Astrocyte (in vitro differentiated cells and primary cell): ENCODE measurements around the gene GMCL2. TPM values are rescaled to one million over a fixed set of nuclear protein-coding genes. Genes with fewer than 3 reads are reported as not detected.

Experiments used
- DNase-seq: peaks from one replicate; pipeline ENCODE4 v3.0.0-alpha.2; 2010; ENCODE audit warnings: low read depth
- FAIRE-seq: peaks from 2 replicates; lab custom pipeline; 2011; peaks lifted over from hg19 to GRCh38; lab: Jason Lieb, UNC
- H2AFZ ChIP-seq: 2 replicates; pipeline ENCODE4 v1.6.0; 2012; ENCODE audit warnings: low read depth, low read length, inconsistent platforms
- H3K27ac ChIP-seq: 2 replicates; pipeline ENCODE4 v1.5.1; 2011; ENCODE audit warnings: low read depth, low read length, inconsistent platforms
- H3K27me3 ChIP-seq: 2 replicates; pipeline ENCODE4 v1.6.0; 2011; ENCODE audit warnings: low read length, inconsistent platforms; ENCODE audit not compliant: insufficient read depth
- H3K36me3 ChIP-seq: 2 replicates; pipeline ENCODE4 v1.5.1; 2011; ENCODE audit warnings: low read length, inconsistent platforms; ENCODE audit not compliant: insufficient read depth
- H3K4me1 ChIP-seq: 2 replicates; pipeline ENCODE4 v1.5.1; 2011; ENCODE audit warnings: low read length, inconsistent platforms; ENCODE audit not compliant: insufficient read depth
- H3K4me2 ChIP-seq: 2 replicates; pipeline ENCODE4 v1.6.0; 2012; ENCODE audit warnings: low read length, inconsistent platforms
- H3K4me3 ChIP-seq: 2 replicates; pipeline ENCODE4 v1.5.1; 2011; ENCODE audit warnings: low read depth, mild to moderate bottlenecking, low read length, inconsistent platforms; ENCODE audit not compliant: insufficient read depth
- H3K79me2 ChIP-seq: 2 replicates; pipeline ENCODE4 v1.6.0; 2012; ENCODE audit warnings: mild to moderate bottlenecking, low read length, inconsistent platforms; ENCODE audit not compliant: insufficient read depth
- H3K9ac ChIP-seq: 2 replicates; pipeline ENCODE4 v1.6.0; 2012; ENCODE audit warnings: mild to moderate bottlenecking, low read length, inconsistent platforms
- H3K9me3 ChIP-seq: 2 replicates; pipeline ENCODE4 v1.5.1; 2012; ENCODE audit warnings: low read depth, mild to moderate bottlenecking, low read length, inconsistent platforms; ENCODE audit not compliant: insufficient read depth
- H4K20me1 ChIP-seq: 2 replicates; pipeline ENCODE4 v1.6.0; 2012; ENCODE audit warnings: low read length, inconsistent platforms; ENCODE audit not compliant: insufficient read depth
- H3K27ac Mint-ChIP-seq: one replicate; pipeline ENCODE4 v1.8.0; 2021; ENCODE audit warnings: mild to moderate bottlenecking, mixed read lengths; ENCODE audit not compliant: unreplicated experiment
- H3K27me3 Mint-ChIP-seq: one replicate; pipeline ENCODE4 v1.8.0; 2021; ENCODE audit warnings: low read depth, mixed read lengths; ENCODE audit not compliant: unreplicated experiment
- H3K36me3 Mint-ChIP-seq: one replicate; pipeline ENCODE4 v1.8.0; 2021; ENCODE audit warnings: low read depth, mixed read lengths; ENCODE audit not compliant: unreplicated experiment
- H3K4me1 Mint-ChIP-seq: one replicate; pipeline ENCODE4 v1.8.0; 2021; ENCODE audit warnings: low read depth, mixed read lengths; ENCODE audit not compliant: unreplicated experiment
- H3K4me3 Mint-ChIP-seq: one replicate; pipeline ENCODE4 v1.8.0; 2021; ENCODE audit warnings: mild to moderate bottlenecking, moderate library complexity, mixed read lengths; ENCODE audit not compliant: unreplicated experiment
- H3K9me3 Mint-ChIP-seq: one replicate; pipeline ENCODE4 v1.8.0; 2021; ENCODE audit warnings: mild to moderate bottlenecking, mixed read lengths; ENCODE audit not compliant: unreplicated experiment
- EZH2 ChIP-seq: IDR thresholded peaks from 2 replicates; pipeline ENCODE4 v1.6.1; 2012; ENCODE audit warnings: mild to moderate bottlenecking, low read length, inconsistent platforms; ENCODE audit not compliant: insufficient read depth
- total RNA-seq: library from RNA; stranded (reverse); gene quantifications from 2 replicates; pipeline ENCODE4 v1.2.1, GENCODE V29; 2021
- TF ChIP-seq, protein P1 (sequence below): IDR thresholded peaks from 2 replicates; pipeline ENCODE4 v1.5.1; 2011; ENCODE audit warnings: low read depth, mild to moderate bottlenecking, inconsistent platforms, low read length, moderate library complexity; ENCODE audit not compliant: insufficient read depth

GMCL2 gene
- total RNA-seq, 1 donor from 2014 or later = not detected

- DNase-seq = no peak
- Histone ChIP-seq H3K27me3 (peaks cover 5% of the 10 kb centered on the region), H3K27ac (no peak overlapping the region), H4K20me1 (no peaks in the 10 kb centered on the region), H3K9ac (no peak overlapping the region), H2AFZ (no peak overlapping the region), H3K36me3 (no peaks in the 10 kb centered on the region), H3K4me2 (no peak overlapping the region), H3K4me3 (no peak overlapping the region), H3K9me3 (no peaks in the 10 kb centered on the region), H3K79me2 (no peaks in the 10 kb centered on the region), H3K4me1 (no peaks in the 10 kb centered on the region)
- no peak for FAIRE-seq
- no peaks in the 10 kb centered on the region for H3K4me1 Mint-ChIP-seq
- no peak overlapping the region for H3K27ac Mint-ChIP-seq
- H3K27me3 Mint-ChIP-seq = peaks cover 12% of the 10 kb centered on the region
- TF ChIP-seq, protein P1, sequence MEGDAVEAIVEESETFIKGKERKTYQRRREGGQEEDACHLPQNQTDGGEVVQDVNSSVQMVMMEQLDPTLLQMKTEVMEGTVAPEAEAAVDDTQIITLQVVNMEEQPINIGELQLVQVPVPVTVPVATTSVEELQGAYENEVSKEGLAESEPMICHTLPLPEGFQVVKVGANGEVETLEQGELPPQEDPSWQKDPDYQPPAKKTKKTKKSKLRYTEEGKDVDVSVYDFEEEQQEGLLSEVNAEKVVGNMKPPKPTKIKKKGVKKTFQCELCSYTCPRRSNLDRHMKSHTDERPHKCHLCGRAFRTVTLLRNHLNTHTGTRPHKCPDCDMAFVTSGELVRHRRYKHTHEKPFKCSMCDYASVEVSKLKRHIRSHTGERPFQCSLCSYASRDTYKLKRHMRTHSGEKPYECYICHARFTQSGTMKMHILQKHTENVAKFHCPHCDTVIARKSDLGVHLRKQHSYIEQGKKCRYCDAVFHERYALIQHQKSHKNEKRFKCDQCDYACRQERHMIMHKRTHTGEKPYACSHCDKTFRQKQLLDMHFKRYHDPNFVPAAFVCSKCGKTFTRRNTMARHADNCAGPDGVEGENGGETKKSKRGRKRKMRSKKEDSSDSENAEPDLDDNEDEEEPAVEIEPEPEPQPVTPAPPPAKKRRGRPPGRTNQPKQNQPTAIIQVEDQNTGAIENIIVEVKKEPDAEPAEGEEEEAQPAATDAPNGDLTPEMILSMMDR = no peak
- no peak for TF ChIP-seq EZH2
- H3K36me3 Mint-ChIP-seq = no peaks in the 10 kb centered on the region
- no peak overlapping the region for H3K4me3 Mint-ChIP-seq
- peaks cover 11% of the 10 kb centered on the region for H3K9me3 Mint-ChIP-seq
Observed at GRCh38 chr5:178192787-178193186, 5.6 kb upstream of the GMCL2 start.

DNA sequence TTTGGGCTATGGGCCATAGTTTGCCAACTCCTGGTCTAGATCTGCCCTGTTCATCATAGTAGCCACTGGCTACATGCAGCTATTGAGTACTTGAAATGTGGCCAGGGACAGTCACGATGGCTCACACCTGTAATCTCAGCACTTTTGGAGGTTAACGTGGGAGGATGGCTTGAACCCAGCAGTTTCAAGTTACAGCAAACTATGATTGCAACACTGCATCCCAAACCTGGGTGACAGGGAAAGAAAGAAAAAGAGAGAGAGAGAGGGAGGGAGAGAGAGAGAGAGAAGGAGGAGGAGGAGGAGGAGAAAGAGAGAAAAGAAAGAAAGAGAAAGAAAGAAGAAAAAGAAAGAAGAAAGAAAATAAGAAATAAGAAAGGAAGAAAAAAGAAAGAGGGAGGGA, 5.1 kb upstream of the GMCL2 start:
- TF ChIP-seq, protein P1 = no peak
- TF ChIP-seq EZH2 = no peak
- no peaks in the 10 kb centered on the region for H3K4me1 Mint-ChIP-seq
- Histone ChIP-seq H3K9ac (no peak overlapping the region), H4K20me1 (no peaks in the 10 kb centered on the region), H3K4me2 (no peak overlapping the region), H3K9me3 (no peaks in the 10 kb centered on the region), H3K4me1 (no peaks in the 10 kb centered on the region), H3K36me3 (no peaks in the 10 kb centered on the region), H2AFZ (no peak overlapping the region), H3K4me3 (no peak overlapping the region), H3K79me2 (no peaks in the 10 kb centered on the region), H3K27me3 (peaks cover 5% of the 10 kb centered on the region), H3K27ac (no peak overlapping the region)
- no peak for FAIRE-seq
- DNase-seq = no peak
- no peaks in the 10 kb centered on the region for H3K36me3 Mint-ChIP-seq
- H3K27ac Mint-ChIP-seq = no peak overlapping the region
- peaks cover 11% of the 10 kb centered on the region for H3K9me3 Mint-ChIP-seq
- peaks cover 12% of the 10 kb centered on the region for H3K27me3 Mint-ChIP-seq
- no peak overlapping the region for H3K4me3 Mint-ChIP-seq

- no peak overlapping the region for H3K9ac ChIP-seq
- Mint-ChIP-seq H3K36me3 (no peaks in the 10 kb centered on the region), H3K9me3 (peaks cover 11% of the 10 kb centered on the region), H3K4me1 (no peaks in the 10 kb centered on the region), H3K4me3 (no peak overlapping the region), H3K27me3 (peaks cover 12% of the 10 kb centered on the region), H3K27ac (no peak overlapping the region)
- no peaks in the 10 kb centered on the region for H3K79me2 ChIP-seq
- H3K36me3 ChIP-seq = no peaks in the 10 kb centered on the region
- no peaks in the 10 kb centered on the region for H3K9me3 ChIP-seq
- DNase-seq (no peak), FAIRE-seq (no peak)
- no peaks in the 10 kb centered on the region for H3K4me1 ChIP-seq
- H3K4me3 ChIP-seq = no peak overlapping the region
- H3K27ac ChIP-seq = no peak overlapping the region
- no peak overlapping the region for H2AFZ ChIP-seq
- no peak for TF ChIP-seq EZH2
- TF ChIP-seq, protein P1 = no peak
- H3K4me2 ChIP-seq = no peak overlapping the region
- H3K27me3 ChIP-seq = peaks cover 5% of the 10 kb centered on the region
- no peaks in the 10 kb centered on the region for H4K20me1 ChIP-seq
Observed at GRCh38 chr5:178191661-178192060, 4.5 kb upstream of the GMCL2 start.
